Measurements from ENCODE around the gene OAS2.
"Not testable (repeated sequence)": the region's sequence is repeated elsewhere in the genome, so short reads cannot be mapped to it uniquely, and the experiment has no call there.

Gene OAS2

DNA sequence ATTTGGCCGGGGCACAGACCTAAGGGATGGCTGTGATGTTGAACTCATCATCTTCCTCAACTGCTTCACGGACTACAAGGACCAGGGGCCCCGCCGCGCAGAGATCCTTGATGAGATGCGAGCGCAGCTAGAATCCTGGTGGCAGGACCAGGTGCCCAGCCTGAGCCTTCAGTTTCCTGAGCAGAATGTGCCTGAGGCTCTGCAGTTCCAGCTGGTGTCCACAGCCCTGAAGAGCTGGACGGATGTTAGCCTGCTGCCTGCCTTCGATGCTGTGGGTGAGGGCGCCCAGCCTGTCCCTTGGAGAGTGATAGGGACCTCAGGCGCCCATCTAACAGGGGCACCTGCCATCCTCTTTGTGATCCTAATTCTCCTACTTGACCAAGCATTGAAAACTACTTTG is 27.6 kb upstream of the OAS2 start:
- DNase-seq (ENCODE audit: low spot score), result no peak

GRCh38 chr12:112957125-112957524 is 21.2 kb upstream of the OAS2 start:
- DNase-seq (ENCODE audit: low spot score), result not testable (repeated sequence)

DNA sequence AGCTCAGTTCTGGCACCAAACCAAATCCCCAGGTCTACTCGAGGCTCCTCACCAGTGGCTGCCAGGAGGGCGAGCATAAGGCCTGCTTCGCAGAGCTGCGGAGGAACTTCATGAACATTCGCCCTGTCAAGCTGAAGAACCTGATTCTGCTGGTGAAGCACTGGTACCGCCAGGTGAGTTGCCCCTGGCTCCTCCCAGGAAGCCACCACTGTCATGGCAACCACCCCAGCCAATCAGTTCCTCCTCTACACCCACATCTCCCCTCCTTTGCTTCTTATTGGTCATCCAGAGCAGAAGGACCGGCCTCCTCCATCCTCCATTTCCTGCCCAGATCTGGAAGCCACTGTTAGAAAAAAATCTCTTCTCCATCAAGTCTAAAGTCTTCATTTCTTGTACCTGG is 17.2 kb upstream of the OAS2 start:
- DNase-seq (ENCODE audit: low spot score), result no peak

- DNase-seq (ENCODE audit: low spot score), result no peak
These were observed 16.8 kb upstream of the OAS2 start for GRCh38 chr12:112961536-112961935.

GRCh38 chr12:112962561-112962960 is 15.8 kb upstream of the OAS2 start:
- no peak for DNase-seq (ENCODE audit: low spot score)

GRCh38 chr12:112963227-112963861 is 15.0 kb upstream of the OAS2 start:
- no peak for DNase-seq (ENCODE audit: low spot score)

DNA sequence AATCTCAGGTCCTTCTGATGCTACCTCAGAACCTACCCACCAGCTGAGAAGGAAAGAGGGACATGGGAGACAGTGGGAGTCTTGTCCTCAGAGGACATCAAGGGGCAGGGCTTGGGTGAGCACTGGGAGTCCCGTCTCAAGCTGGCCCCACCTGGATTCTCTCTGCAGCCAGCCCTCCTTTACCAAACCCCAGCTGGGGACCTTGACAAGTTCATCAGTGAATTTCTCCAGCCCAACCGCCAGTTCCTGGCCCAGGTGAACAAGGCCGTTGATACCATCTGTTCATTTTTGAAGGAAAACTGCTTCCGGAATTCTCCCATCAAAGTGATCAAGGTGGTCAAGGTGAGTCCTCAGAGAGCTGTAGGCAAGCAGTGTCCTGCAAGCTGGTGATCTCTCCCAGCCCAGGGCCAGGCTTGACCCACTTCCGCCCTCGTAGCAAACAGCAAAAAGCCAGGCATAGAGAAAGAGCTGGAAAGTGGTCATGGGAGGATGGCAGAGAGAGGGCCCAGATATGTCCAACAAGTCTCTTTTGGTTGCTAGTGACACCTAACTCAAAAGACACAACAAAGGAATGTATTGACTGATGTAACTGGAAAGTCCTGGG is 14.2 kb upstream of the OAS2 start:
- DNase-seq (ENCODE audit: low spot score), result no peak

DNA sequence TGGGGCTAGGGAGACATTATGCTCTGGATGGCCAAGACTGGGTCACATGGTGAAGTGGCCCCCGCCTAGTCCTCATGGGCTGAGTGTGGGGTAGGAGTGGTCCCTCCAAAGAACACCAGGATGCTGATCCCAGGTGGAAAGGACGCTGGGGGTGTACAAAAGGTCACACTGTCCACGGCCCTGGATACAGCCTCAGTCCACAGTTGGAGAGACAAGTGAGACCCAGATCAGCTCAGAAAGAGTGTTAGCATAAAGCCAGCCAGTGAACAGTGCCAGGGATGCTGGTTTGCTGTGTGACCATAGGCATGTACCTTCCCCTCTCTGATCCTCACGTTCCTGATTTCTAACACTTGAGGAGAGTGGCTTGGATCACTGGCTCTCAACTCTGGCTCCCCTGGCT is 13.4 kb upstream of the OAS2 start:
- DNase-seq (ENCODE audit: low spot score), result no peak

- no peak for DNase-seq (ENCODE audit: low spot score)
These were observed 12.7 kb upstream of the OAS2 start for GRCh38 chr12:112965643-112966042.

DNA sequence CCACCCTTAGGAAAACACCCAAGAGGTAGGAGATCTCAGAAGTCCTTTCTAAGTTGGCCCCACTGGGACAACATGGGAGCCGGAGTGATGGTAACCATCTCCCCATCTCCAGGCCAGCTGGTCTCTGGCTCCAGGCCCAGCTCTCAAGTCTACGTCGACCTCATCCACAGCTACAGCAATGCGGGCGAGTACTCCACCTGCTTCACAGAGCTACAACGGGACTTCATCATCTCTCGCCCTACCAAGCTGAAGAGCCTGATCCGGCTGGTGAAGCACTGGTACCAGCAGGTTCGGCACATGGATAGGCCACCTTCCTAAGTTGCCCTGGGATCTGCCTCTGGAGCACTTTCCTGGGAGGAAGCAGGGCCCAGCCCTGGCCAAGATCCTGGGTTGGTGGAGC is 11.0 kb upstream of the OAS2 start:
- no peak for DNase-seq (ENCODE audit: low spot score)

DNA sequence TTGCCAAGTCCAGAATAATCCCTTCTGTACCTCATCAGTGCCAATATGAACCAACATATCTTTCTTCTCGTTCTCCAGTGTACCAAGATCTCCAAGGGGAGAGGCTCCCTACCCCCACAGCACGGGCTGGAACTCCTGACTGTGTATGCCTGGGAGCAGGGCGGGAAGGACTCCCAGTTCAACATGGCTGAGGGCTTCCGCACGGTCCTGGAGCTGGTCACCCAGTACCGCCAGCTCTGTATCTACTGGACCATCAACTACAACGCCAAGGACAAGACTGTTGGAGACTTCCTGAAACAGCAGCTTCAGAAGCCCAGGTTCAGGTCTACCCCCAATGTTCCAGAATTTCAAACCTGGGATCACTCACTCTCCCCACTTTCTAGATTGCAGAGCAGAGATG is 10.5 kb upstream of the OAS2 start:
- no peak for DNase-seq (ENCODE audit: low spot score)

DNA sequence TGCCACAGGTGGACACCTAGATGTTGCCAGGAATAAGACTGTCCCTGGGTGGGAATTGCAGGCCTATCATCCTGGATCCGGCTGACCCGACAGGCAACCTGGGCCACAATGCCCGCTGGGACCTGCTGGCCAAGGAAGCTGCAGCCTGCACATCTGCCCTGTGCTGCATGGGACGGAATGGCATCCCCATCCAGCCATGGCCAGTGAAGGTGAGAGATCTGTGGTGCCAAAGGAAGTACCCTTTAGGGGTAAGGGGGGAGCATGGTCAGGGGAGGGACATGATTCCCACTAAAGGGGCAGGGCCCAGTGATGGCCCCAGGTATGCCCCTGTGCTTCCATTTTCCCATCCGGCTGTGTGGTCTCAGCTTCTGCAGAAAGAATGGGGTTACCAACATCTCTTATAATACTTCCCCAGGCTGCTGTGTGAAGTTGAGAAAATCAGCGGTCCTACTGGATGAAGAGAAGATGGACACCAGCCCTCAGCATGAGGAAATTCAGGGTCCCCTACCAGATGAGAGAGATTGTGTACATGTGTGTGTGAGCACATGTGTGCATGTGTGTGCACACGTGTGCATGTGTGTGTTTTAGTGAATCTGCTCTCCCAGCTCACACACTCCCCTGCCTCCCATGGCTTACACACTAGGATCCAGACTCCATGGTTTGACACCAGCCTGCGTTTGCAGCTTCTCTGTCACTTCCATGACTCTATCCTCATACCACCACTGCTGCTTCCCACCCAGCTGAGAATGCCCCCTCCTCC is 8.6 kb upstream of the OAS2 start:
- no peak for DNase-seq (ENCODE audit: low spot score)

DNA sequence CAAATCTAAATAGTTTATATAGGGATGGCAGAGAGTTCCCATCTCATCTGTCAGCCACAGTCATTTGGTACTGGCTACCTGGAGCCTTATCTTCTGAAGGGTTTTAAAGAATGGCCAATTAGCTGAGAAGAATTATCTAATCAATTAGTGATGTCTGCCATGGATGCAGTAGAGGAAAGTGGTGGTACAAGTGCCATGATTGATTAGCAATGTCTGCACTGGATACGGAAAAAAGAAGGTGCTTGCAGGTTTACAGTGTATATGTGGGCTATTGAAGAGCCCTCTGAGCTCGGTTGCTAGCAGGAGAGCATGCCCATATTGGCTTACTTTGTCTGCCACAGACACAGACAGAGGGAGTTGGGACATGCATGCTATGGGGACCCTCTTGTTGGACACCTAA is 7.9 kb upstream of the OAS2 start:
- DNase-seq (ENCODE audit: low spot score), result no peak

GRCh38 chr12:112971248-112971647 is 7.1 kb upstream of the OAS2 start:
- DNase-seq (ENCODE audit: low spot score), result no peak

DNA sequence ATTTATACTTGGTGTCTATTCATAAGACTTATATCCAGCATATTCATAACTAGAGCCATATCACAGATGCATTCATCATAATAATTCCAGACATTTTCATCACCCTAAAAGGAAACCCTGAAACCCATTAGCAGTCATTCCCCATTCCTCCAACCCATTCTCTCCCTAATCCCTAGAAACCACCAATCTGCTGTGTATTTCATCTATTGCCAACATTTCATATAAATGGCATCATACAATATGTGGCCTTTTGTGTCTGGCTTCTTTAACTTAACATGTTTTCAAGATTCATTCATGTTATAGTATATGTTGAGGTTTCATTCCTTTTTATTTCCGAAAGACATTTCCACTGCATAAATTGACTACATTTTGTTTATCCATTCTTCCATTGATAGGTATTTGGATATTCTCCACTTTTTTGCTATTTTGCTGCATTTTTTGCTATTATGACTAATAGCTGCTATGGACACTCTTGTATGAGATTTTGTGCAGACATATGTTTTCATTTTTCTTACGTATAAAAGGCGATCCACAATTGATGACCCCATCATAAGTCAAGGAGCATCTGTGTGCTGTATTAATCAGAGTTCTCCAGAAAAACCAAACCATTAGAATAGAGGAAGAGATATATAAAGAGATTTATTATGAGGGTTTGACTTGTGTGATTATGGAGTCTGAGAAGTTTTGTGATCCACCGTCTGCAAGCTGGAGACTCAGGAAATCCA is 5.1 kb upstream of the OAS2 start:
- DNase-seq (ENCODE audit: low spot score), result no peak

GRCh38 chr12:112973818-112974231 is 4.5 kb upstream of the OAS2 start:
- DNase-seq (ENCODE audit: low spot score), result no peak

DNA sequence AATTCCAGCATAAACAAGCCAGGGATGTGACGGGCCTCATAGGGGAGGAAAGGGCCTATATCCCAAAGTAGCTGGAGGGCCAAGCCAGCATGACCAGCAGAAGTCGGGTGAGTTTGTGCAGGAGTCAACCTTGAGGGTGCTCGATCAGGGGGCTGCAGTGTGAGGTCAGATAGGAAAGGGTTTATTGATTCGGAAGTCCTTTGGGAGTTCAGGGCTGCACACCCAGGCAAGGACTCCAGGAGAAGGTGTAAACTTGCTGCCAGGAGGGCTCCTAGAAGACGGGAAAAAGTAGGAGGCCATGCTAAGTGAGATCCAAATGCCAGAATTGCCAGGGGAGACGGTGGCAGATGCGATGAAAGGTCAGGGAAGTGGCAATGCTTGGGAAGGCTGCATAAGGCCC is 3.4 kb upstream of the OAS2 start:
- no peak for DNase-seq (ENCODE audit: low spot score)

DNA sequence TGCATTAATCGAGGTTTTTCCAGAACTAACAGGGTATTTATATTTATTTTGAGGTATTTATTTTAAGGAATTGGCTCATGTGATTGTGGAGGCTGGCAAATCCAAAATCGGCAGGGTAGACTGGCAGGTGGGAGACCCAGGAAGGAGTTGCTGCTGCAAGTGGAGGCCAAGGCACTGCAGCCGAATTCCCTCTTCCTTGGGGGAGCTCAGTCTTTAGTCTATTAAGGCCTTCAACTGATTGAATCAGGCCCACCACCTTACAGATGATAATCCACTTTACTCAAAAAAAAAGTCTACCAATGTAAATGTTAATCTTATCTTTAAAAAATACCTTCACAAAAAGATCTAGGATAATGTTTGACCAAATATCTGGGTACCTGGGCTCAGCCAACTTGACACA is 1.2 kb upstream of the OAS2 start:
- DNase-seq (ENCODE audit: low spot score), result no peak

GRCh38 chr12:112977641-112978040 is 678 bp upstream of the OAS2 start:
- no peak for DNase-seq (ENCODE audit: low spot score)

DNA sequence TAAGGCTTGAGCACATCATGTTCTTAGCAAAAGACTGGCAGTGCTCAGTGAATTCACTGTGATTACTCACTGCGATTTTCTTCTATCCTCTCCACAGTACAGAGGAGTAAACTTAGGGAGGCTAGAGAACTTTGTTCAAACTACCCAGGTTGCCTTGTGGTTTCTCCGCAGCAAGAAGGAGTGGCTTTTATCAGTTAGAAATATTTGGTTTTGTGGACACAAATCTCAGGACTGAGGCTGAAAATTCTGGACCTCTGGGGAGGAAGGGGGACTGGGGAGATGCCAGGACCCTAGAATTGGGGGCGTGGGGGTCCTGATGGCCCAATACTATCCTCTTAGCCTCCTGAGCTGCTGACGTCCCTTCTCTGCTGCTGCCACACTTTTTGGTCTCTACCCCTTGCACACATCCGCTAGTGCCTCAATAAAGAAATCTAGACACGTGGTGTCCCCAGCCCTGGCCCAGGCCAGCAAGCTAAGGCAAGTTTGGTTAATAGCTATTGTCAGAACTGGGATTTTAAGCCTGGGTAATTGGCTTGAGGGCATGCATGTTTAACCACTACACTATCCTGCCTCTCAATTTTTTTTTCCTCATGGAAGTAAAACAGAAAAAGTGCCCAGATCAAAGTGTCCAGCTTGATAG is 842 bp downstream of the OAS2 start:
- DNase-seq (ENCODE audit: low spot score), result no peak

DNA sequence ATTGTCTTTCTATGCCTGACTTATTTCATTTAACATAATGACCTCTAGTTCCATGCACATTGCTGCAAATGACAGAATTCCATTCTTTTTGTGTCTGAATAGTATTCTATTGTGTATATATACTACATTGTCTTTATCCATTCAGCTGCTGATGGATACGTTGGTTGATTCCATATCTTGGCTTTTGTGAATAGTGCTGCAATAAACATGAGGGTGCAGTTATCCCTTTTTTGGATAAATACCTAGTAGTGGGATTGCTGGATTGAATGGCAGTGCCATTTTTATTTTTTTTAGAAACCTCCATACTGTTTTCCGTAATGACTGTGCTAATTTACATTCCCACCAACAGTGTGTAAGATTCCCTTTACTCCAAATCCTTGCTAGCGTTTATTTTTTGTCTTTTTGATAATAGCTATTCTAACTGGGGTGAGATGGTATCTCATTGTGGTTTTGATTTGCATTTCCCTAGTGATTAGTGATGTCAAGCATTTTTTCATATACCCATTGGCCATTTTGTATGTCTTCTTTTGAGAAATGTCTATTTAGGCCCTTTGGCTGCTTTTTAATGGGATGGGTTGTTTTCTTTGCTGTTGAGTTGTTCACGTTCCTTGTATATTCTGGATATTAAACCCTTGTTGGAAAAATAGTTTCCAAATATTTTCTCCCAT is 2.3 kb downstream of the OAS2 start:
- DNase-seq (ENCODE audit: low spot score), result no peak

Measured in hepatic stellate cell (primary cell).